HPDE6-E6E7 (cell line): ENCODE measurements around the gene ST7L.

Experiments used
- DNase-seq: peaks from one replicate; pipeline ENCODE4 v3.0.0; 2011; ENCODE audit warnings: missing footprints; ENCODE audit errors: extremely low spot score

Gene ST7L

GRCh38 chr1:112516141-112516540, 102.8 kb downstream of the ST7L start:
- no peak for DNase-seq

DNA sequence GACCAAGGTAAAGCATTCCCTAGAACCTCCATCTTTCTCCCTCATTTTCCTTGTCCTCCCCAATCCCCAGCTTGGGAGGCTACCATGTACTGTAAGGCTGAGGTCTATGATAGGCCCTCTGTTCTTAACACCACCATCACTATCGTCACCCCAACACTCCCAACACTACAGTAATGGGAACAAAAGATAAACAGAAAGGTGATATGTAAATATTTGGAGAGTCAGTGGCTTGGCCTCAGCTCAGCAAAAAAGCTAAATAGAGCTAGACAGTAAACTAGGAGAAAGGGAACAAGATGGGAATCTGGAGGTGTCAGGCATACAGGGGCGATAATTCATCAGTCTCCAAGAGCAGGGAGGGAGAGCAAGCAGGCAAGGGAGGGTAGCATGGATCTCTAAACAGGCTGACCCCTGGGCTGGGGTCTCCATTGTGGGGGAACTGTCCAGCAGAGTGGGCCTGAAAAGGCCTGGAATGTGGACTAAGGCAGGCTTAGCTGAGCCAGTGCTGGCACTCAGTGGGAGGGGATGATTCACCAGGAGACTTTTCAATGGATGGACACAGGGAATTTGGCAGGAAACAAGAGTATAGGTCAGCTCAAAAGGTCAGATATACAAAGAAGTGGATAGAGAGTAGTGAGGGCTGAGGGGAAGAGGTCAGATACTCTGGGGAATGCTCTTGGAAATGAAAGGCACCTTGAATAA, 103.5 kb downstream of the ST7L start:
- no peak for DNase-seq

- no peak for DNase-seq
Observed at GRCh38 chr1:112514901-112515300, 104.0 kb downstream of the ST7L start.

GRCh38 chr1:112513112-112513870, 105.7 kb downstream of the ST7L start:
- no peak for DNase-seq

DNA sequence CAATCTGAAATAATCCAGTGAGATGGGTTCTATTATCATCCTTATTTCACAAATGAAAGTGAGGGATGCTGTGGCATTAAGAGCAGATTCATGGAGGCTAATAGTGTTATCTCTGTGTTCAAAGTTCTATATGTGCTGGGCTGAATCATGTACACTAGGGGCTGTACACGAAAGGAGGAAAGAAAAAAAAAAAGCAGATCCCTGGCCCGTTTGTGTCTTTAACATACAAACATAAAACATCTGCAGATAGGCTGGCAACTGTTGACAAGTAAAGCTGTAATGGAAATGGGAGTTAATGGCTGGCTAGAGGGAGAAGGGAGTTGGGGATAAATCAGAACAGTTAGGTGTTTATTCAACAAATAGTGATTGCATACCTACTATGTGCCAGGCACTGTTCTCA, 107.0 kb downstream of the ST7L start:
- no peak for DNase-seq

DNA sequence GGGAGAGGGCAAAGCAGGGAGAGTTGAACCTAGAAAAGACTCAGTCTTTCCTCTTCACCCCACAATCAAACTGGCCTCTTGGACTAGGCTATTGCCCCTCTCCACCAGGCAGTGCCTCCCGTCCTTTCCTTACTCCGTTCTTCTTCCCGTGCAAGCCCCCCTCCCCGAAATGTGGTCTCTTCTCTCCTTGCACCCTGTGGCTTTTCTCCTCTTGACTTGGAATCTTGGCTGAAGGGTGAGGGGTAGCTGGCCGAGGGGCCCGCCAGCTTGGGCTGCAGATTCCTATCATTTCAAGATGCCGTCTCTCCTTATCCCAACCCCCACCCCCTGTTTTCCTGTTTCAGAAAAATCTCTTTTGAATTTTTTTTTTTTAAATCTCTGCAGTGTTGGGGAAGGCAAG, 108.6 kb downstream of the ST7L start:
- no peak for DNase-seq

GRCh38 chr1:112509660-112510178, 109.2 kb downstream of the ST7L start:
- DNase-seq: no peak

GRCh38 chr1:112509005-112509659, 109.8 kb downstream of the ST7L start:
- no peak for DNase-seq

DNA sequence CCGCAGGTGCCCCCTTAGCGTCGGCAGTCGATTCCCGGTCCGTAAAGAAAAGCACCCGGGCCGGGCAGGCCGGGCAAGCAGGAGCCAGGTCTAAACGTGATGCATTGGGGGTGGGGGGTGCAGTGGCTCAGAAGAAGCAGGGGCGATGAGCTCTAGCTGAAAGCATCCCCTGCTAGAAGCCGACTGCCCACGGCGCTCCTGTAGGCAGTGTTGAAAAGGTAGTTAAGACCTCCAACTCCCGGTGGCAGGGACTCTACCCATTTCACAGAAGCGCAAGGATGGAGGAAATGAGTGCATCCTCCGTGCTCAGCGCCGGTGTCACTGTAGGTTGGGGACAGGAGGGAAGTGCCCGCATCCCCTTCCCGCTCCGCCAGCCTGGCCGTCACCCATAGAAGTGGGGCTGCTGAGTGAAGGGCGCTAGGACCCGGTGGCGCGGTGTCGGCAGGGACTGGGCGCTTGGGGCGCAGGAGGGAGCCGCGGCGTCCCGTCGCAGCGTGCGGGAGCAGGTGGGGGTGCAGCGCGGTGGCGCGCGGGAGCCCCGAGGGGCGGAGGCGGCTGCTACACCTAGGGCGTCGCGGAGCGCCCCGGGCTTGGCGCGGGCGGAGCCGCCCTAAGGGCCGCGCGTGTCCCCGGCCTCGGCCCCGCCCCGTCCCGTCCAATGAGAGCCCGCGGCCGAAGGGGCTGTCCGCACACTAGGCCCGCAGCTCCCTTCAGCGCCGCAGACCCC, 110.5 kb downstream of the ST7L start, which contains the start of gene WNT2B:
WNT2B (plus strand) TSS at position 688 of the 727 bp plus-strand sequence. CDS start 298 bp downstream, outside the sequence.
- no peak for DNase-seq

- DNase-seq: no peak
Observed at GRCh38 chr1:112507921-112508277, 111.0 kb downstream of the ST7L start.

- no peak for DNase-seq
Observed at GRCh38 chr1:112507336-112507735, 111.6 kb downstream of the ST7L start.

DNA sequence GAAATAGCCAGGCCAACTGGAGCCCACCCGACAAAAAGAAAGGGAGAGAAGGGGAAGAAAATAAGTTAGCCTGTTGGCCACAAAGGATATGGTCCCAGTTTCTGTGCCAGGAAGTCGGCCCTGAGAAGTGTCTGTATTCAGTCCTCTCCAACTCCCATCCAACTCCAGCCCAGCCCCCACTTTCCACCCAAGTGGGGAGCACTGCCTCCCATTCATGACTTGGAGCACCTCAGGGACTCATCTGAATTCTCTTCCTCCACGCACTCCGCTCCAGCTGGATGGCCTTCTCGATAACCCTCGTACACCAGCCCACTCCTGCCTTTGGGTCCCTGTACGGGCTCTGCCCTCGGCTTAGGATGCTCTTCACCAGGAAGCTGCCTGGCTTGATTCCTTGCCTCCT, 112.2 kb downstream of the ST7L start:
- DNase-seq: no peak

DNA sequence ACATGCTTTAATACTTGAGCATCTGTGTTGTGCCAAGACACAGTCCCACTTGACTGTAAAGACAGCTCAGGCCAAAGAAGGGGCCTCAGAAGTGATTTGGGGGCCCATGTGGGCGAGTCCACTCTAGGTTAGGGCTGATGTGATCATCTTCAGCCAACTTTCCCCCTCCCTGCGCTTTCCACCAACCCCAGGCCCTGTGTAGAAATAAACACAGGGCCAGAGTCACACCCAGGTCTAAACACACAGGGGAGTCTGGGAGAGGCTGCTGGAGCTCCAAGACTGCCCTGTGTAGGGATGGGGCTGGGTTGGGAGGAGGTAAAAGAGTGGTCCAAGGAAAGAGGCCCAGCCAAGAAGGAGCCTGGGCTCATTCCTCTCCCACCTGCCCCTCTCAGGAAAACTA, 112.6 kb downstream of the ST7L start:
- no peak for DNase-seq

DNA sequence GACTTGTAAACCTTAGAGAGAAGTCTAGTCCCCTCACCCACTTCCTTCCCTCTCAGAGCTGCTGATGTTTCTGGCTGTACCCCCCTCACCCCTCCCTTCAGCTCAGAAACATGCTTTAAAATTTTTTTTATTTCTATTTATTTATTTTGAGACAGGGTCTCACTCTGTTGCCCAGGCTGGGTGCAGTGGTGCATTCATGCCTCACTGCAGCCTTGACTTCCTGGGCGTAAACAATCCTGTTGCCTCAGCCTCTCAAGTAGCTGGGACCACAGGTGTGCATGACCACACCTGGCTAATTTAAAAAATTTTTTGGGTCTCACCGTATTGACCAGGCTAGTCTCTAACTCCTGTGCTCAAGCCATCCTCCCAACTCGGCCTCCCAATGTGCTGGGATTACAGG, 113.1 kb downstream of the ST7L start:
- no peak for DNase-seq

GRCh38 chr1:112505400-112505785, 113.5 kb downstream of the ST7L start:
- DNase-seq: no peak

DNA sequence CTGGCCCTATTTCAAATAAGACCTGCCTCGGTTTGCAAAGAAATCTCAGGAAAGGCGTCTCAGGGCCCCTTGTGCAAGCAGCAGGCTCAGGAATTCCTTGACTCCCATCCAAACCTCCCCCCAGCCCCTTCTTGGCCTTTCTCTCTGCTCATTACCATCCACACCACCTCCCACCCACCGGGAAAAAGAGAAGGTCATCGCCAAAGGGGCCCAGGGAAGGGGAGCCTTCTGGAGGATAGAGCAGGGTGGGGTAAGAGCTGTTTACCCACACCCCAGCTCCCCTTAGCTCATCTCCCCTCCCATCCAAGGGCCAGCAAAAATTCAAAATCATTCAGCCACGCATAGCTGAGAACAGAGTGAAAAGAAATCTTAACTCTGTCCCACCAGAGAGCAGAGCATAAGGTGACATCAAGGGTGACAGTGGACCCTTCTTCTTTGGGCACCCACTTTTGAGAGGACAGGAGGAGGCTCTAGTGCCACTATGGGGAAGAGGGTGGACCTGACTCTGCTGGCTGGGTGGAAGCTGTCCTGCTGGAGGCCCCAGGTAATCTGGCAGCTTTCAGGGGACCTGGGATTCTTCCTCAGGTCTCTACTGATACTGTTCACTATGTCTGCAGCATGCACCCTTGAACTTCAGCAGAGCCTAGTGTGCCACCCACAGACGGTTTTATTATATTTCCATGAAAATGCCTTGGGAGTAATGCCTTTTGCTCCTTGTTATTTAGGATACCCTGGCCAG, 114.1 kb downstream of the ST7L start:
- no peak for DNase-seq

DNA sequence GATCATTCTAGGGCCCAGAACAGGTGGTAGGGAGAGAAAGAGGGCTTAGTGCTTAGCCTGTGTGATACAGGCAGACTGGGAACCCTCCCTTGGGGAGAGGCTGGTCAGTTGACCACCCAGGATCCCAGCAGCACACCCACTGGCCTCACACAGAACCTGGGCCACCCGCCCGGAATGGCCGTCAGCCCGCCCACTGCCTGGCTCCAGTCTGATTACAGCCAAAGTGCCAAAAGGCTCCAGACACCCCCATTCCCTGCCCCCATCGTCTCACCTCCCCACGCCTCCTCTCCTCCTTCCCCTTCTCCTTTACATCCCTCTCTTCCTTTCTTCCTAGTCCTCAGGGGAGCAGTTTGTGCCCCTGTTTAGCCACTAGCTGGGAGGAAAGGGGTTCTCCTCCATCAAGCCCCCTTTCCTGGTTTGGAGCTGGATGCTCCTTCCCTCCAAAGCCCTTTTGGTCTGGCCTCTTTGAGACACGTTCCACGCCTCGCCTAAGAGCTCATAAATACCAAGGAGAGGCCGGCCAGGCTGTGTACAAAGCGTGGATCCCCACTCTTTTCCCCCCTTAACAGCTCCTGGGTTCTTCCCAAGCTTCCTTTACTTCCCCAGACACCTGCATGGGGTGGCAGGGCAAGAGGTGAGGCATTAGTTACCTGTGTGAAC, 114.8 kb downstream of the ST7L start:
- DNase-seq: no peak

GRCh38 chr1:112502826-112503225, 116.1 kb downstream of the ST7L start:
- DNase-seq: no peak

DNA sequence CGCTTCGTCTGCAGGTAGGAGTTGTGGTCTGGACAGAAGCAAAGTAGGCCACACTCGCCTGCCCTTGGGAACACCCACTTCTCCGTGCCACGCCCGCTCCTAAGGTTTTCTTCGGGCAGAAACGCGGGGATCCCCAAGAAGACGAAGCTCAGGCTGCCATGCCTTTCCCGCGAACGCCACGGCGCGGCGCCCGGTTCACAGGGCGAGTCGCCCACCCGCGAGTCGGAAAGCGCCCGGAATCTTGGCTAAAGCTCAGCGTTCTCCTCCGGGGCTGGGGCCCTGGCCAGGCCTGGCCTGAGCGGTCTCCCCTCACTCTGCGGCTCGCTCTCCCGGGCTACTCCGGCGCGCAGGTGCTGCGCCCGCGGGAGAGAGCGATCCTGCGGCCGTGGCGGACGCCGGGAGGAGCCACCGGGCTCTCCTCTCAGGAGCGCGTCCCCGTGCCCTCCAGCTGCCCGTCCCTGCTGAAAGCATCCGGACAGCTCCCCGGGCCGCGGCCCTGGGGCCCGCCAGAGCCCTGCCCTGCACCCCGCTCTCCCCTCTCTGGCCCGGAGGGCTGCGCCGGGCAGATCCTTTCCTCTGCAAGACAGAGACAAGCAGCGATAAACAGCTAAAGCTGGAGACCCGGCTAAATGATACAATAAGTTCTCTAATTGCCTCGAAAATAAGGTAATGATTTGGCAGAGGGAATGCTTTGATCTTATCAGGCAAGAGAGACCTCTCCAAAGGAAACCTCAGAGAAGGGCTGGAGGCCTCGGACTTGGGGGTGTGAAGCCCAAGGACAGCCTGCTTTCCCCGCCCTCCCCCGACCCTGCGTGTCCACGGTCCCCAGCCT, 116.9 kb downstream of the ST7L start:
- peak; percentile 45 for DNase-seq

DNA sequence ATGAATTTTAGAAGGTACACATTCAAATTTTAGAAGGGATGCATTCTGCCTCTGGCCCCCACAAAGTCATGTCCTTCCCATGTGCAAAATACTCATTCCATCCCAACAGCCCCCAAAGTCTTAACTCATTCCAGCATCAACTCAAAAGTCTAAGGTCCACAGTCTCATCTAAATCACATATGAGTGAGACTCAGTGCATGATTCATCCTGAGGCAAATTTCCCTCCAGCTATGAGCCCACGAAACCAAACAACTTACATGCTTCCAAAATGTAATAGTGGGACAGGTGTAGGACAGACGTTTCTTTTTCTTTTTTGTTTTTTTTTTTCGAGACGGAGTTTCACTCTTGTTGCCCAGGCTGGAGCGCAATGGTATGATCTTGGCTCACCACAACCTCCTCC, 122.7 kb downstream of the ST7L start:
- no peak for DNase-seq
